HG03066 (cell line): Measurements from ENCODE around the gene DBR1.

ENCODE experiments used
- ATAC-seq: cut with Tn5 transposase; IDR thresholded peaks from one replicate; pipeline ENCODE4 v1.9.1; 2021; ENCODE audit warnings: low read depth; ENCODE audit not compliant: unreplicated experiment

Gene DBR1

GRCh38 chr3:138125548-138126221 is 49.0 kb downstream of the DBR1 start:
- no peak for ATAC-seq

- ATAC-seq, result no peak
Measured at GRCh38 chr3:138124706-138125355, 49.9 kb downstream of the DBR1 start.

- no peak for ATAC-seq
Measured at GRCh38 chr3:138124188-138124587, 50.5 kb downstream of the DBR1 start.

- ATAC-seq, result no peak
Measured at GRCh38 chr3:138119423-138119766, 55.3 kb downstream of the DBR1 start.

- ATAC-seq, result peak; percentile 51
Measured at GRCh38 chr3:138118612-138119422, 55.9 kb downstream of the DBR1 start.

- ATAC-seq, result peak; percentile 89
Measured at GRCh38 chr3:138114988-138115971, 59.4 kb downstream of the DBR1 start, which contains the start of gene DZIP1L. DZIP1L (minus strand) TSS chr3:138115608; CDS start chr3:138103971, 11,637 bp downstream.

- no peak for ATAC-seq
Measured at GRCh38 chr3:138114431-138114918, 60.2 kb downstream of the DBR1 start.

GRCh38 chr3:138113326-138113725 is 61.4 kb downstream of the DBR1 start:
- no peak for ATAC-seq

GRCh38 chr3:138112362-138112761 is 62.4 kb downstream of the DBR1 start:
- no peak for ATAC-seq
